ENCODE measurements around the gene DTD1. TPM values are rescaled to one million over a fixed set of nuclear protein-coding genes. Genes with fewer than 3 reads are reported as not detected.

Gene DTD1
- total RNA-seq, 1 experiment from 2014 or later: 109 TPM

GRCh38 chr20:18615020-18615650 lies 27.3 kb downstream of the DTD1 start:
- DNase-seq (ENCODE audit: low read depth): no peak

- no peak for DNase-seq (ENCODE audit: low read depth)
Measured at GRCh38 chr20:18621004-18621403, 33.1 kb downstream of the DTD1 start.

GRCh38 chr20:18623156-18623910 lies 35.5 kb downstream of the DTD1 start:
- no peak for DNase-seq (ENCODE audit: low read depth)

GRCh38 chr20:18624948-18625347 lies 37.1 kb downstream of the DTD1 start:
- DNase-seq (ENCODE audit: low read depth): no peak

GRCh38 chr20:18625907-18626655 lies 38.2 kb downstream of the DTD1 start:
- no peak for DNase-seq (ENCODE audit: low read depth)

- DNase-seq (ENCODE audit: low read depth): no peak
Measured at GRCh38 chr20:18628330-18628920, 40.6 kb downstream of the DTD1 start.

GRCh38 chr20:18632196-18632789 lies 44.4 kb downstream of the DTD1 start:
- peak; percentile 67 for DNase-seq (ENCODE audit: low read depth)

GRCh38 chr20:18633411-18633810 lies 45.6 kb downstream of the DTD1 start:
- DNase-seq (ENCODE audit: low read depth): no peak

- no peak for DNase-seq (ENCODE audit: low read depth)
Measured at GRCh38 chr20:18634501-18634900, 46.6 kb downstream of the DTD1 start.

GRCh38 chr20:18635380-18635779 lies 47.5 kb downstream of the DTD1 start:
- DNase-seq (ENCODE audit: low read depth): no peak

- no peak for DNase-seq (ENCODE audit: low read depth)
Measured at GRCh38 chr20:18637224-18637623, 49.4 kb downstream of the DTD1 start.

GRCh38 chr20:18638768-18639167 lies 50.9 kb downstream of the DTD1 start:
- DNase-seq (ENCODE audit: low read depth): peak; percentile 27

GRCh38 chr20:18639501-18639979 lies 51.7 kb downstream of the DTD1 start:
- peak; percentile 61 for DNase-seq (ENCODE audit: low read depth)

GRCh38 chr20:18645196-18645745 lies 57.4 kb downstream of the DTD1 start:
- DNase-seq (ENCODE audit: low read depth): no peak

GRCh38 chr20:18645851-18646250 lies 58.0 kb downstream of the DTD1 start:
- DNase-seq (ENCODE audit: low read depth): no peak

GRCh38 chr20:18647777-18648176 lies 59.9 kb downstream of the DTD1 start:
- DNase-seq (ENCODE audit: low read depth): no peak

GRCh38 chr20:18650224-18650623 lies 62.4 kb downstream of the DTD1 start:
- DNase-seq (ENCODE audit: low read depth): no peak

GRCh38 chr20:18653736-18654447 lies 66.0 kb downstream of the DTD1 start:
- DNase-seq (ENCODE audit: low read depth): no peak

- DNase-seq (ENCODE audit: low read depth): no peak
Measured at GRCh38 chr20:18654448-18654773, 66.6 kb downstream of the DTD1 start.

- no peak for DNase-seq (ENCODE audit: low read depth)
Measured at GRCh38 chr20:18657575-18657974, 69.7 kb downstream of the DTD1 start.

Measured in RPMI7951 (cell line).